Activated CD4-positive, alpha-beta T cell treated with anti-CD3 and anti-CD28 coated beads for 48 hours (primary cell): ENCODE measurements around the gene DAPK3.
"Not testable (repeated sequence)": the region's sequence is repeated elsewhere in the genome, so short reads cannot be mapped to it uniquely, and the experiment has no call there.

ENCODE experiments used
- DNase-seq: peaks from one replicate; pipeline ENCODE4 v3.0.0-alpha.2; 2020

DAPK3 gene

DNA sequence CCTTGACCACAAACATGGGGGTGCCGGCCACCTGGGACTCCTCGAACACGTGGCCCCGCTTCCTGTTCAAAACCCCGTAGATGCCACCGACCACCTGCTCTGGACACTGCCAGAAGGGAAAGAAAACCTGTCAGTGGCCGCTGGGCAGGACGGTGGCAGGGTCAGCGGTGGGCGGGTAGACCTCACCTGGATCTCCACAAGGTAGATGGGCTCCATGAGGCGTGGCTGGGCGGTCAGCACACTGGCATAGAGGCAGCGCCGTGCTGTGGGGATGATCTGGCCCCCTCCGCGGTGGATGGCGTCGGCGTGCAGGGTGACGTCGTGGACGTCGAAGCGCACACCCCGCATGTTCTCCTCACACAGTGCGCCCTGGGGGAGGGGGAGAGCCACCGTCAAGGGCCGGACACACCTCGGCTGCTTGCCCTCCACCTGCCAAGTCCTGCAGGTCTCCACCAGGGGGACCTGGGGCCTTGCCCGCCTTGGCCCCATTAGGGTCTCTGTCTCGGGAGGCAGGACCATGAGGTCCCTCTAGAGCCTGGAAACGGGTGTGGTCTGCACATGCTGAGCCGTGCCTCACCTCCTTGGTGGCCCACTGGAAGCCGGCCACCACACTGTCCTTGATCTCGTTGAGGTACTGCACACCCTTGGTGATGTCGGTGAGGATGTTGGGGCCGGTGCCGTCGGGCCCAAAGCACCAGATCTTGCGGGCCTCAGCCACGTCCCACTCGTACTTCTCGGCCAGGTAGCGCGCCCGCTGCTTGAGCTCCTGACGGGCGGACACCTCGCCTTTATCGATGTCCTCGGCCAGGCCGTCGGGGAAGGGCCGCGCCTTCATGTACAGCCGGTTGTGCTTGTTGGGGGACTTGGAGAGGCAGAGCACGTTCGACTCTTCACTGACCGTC lies 6.6 kb upstream of the DAPK3 start:
- peak; percentile 27 for DNase-seq

DNA sequence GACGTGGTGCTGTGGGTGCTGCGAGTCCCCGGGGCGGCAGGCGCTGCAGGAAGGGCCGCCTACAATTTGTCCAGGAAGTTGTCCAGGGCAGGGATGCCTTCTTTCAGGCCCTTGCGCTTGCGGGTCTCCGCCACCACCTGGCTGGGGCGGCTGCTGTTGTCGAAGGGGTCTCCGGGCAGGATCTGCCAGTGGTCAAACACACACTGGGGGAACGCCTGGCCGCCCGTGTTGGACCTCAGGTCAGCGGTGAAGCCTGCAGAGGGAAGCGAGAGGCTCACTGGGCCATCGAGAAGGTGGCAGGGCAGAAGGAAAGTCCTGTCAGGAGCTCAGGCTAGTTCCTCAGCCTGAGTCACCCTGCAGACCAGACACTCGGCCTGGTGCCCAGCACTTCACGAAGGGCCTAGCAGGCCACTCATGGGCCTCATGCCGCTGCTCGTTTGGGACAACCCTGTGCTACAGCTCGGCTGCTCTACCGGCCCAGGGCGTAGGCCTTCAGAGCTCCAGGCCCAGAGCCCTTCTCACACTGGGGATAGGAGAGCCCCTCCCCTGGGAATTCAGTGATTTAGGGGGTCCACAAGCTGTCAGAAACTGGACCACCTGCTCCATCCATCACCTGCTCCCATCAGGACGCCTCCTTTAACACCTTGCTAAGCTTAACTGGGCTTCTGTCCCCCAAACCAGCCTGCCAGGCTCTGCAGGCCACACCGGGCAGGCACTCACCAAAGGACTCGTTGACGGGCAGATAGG lies 5.8 kb upstream of the DAPK3 start:
- DNase-seq, result peak; percentile 40

DNA sequence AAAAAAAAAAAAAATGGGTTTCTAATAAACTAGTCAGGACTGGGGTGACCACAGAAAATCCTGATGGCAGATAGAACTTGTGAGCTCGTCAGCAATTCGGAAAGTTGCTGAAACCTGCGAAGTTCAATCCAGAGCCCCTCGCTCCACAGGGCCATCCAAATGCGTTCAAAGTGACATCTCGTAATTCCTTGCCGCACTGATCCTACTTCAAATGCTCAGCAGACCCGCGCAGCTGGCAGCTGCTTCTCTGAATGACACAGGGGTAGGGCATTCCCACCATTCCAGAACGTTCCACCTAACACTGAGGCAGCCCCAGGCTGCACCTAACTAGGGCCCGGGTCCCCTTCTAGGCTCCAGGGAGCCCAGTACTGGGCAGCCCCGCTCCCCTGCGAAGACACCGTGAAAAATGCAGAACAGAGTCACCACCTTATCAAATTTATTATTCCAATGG lies 4.8 kb upstream of the DAPK3 start:
- no peak for DNase-seq

DNA sequence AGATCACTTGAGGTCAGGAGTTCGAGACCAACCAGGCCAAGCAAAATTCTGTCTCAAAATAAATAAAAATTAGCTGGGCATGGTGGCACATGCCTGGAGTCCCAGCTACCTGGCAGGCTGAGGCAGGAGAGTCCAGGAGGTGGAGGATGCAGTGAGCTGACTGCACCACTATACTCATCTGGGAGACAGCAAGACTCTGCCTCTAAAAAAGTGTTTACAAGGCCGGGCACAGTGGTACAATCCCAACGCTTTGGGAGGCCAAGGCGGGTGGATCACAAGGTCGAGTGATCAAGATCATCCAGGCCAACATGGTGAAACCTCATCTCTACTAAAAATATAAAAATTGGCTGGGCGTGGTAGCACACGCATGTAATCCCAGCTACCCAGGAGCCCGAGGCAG lies 4.2 kb upstream of the DAPK3 start:
- no peak for DNase-seq

DNA sequence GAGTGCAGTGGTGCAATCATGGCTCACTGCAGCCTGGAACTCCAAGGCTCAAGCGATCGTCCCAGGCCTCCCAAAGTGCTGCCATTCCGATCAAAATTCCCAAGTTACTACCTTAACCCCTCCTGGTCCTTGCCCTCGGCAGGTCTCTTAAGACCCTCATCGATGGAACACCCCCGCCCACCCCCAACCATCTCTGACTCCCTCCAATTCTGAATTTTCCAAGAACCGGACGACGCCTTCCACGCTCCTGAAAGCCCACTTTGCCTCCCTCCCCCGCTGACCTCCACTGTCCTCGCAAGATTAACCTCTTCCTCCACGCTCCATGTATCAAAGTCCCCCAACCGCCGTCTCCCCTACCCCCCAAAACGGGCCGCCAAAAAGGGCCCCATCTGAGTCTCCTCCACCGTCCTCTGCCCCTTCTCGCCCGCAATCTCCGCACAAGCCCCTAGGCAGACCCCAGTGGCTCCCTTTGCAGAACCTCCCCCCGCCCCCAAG lies 539 bp downstream of the DAPK3 start:
- DNase-seq, result no peak

DNA sequence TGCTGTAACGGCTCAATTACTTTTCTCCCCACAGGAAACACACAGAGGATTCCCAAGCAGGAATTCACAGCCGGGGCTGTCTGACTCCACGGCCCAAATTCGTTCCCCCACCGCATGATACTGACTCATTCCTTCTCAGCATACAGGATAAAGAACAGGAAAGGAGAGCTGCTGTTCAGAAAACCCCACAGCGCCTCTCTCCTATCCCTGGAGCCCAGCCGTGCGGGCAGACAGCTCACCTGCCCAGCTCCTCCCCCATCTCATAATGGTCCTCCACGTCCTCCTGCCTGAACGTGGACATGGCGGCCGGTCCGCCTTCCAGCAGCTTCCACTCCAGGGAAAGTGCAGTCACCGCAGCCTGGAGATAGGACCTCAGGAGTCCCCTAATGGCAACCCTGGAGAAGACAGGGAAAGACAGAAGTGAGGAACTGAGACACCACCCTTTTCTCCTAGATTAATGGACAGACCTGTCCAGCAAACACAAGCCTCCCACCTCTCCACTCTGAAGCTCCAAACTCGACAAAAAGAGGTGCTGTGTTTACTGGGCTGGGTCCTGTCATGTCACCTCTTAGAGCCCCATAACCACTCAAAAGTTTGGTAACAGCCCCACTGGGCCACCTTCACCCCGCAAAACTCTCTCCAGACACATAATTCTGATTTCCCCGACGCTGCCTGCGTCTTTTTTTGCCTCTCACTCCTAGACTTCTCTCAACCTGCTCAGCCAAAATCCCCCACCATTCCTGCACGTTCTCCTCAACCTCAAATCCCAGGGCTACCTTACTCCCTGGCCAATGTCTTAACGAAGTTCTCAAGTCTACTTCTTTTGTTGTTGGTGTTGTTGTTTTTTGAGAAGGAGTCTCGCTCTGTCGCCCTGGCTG lies 1.2 kb downstream of the DAPK3 start:
- no peak for DNase-seq

DNA sequence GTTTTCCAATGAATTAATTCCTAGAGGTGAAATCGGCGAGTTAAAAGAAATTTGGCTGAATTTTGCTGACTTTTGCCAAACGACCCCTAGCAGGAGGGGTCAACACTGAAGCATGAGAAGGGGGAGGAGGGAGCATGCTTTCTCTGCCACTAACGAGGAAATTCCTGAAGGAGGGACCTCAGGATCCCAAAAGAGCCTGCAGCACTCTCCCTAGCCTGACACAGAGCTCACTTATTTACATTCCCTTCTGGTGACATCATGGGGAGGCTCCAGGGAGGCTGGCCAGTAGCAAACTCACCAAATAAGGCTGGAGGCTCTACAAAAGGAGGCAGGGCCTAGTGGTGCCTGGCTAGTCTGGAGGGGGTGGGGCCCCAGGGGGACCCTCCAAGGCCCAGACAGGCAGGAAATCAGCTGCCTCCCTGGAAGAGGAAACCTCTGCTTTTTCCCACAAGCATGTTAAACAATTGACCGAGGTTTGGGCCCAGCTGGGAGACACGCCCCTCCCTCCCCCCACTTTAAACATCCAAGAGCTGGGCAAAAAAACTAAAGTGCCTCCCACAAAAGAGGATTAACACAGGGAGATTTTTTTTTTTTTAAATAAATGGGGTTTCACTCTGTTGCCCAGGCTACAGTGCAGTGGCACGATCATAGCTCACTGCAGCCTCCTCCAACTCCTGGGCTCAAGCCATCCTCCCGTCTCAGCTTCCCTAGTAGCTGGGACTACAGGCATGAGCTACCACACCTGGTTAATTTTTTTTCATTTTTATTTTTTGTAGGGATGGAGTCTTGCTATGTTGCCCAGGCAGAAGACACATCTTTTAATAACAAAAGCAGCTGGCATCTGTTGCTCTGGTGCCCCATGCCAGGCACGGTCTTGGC lies 2.1 kb downstream of the DAPK3 start:
- no peak for DNase-seq

DNA sequence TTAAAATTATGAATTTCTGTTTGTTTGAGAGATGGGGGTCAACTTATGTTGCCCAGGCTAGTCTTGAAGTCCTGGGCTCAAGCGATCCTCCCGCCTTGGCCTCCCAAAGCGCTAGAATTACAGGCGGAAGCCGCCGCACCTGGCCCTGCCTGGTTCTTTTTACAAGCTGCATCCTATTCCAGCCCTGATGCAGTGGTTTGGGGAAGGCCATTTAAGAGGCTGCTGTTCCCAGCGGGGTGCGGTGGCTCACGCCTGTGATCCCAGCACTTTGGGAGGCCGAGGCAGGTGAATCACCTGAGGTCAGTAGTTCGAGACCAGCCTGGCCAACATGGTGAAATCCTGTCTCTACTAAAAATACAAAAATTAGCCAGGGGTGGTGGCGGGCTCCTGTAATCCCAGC lies 2.9 kb downstream of the DAPK3 start:
- not testable (repeated sequence) for DNase-seq

DNA sequence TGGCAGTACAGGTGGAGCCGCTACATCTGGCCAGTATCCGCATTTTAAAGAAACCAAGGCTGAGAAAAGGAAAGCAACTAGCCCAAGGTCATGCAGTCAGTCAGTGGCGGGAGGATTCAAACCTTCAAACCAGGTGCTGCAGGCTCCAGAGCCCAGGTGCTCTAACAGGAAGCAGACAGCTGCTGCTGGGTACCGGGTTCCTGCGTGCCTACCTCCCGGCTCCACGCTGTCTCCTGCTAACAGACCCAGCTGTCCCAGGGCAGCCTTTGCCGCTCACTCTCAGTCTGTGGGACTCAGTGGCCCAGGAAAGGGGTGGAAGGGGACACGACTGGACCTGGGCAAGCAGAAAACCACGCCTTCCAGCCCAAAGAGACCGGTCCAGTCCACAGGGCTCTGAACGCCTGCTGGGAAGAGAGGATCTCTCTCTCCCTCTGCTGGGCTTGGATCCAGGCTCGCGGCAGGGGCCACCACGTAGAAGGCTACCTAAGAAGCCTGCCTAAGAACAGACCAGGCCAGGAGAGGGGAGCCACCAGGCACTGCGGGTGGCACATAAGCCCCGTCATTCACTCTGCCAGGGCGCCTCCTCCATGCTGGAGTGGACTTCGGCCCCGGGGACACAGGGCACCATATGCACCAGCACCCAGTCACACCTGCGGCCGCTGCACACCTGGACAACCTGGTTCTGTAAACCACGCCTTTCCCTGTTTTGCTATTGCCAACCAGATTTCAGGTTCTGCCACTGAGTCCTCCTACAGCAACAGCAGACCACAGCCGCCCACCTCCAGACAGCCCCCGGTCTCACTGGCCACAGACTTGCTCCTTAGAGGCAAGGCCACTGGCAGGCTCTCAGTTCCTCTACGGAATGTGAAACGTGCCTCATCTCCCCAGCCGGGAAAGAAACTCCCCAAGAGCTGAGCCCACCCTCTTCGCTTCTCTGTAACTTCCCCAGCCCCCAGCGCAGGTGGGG lies 4.6 kb downstream of the DAPK3 start:
- DNase-seq, result no peak

DNA sequence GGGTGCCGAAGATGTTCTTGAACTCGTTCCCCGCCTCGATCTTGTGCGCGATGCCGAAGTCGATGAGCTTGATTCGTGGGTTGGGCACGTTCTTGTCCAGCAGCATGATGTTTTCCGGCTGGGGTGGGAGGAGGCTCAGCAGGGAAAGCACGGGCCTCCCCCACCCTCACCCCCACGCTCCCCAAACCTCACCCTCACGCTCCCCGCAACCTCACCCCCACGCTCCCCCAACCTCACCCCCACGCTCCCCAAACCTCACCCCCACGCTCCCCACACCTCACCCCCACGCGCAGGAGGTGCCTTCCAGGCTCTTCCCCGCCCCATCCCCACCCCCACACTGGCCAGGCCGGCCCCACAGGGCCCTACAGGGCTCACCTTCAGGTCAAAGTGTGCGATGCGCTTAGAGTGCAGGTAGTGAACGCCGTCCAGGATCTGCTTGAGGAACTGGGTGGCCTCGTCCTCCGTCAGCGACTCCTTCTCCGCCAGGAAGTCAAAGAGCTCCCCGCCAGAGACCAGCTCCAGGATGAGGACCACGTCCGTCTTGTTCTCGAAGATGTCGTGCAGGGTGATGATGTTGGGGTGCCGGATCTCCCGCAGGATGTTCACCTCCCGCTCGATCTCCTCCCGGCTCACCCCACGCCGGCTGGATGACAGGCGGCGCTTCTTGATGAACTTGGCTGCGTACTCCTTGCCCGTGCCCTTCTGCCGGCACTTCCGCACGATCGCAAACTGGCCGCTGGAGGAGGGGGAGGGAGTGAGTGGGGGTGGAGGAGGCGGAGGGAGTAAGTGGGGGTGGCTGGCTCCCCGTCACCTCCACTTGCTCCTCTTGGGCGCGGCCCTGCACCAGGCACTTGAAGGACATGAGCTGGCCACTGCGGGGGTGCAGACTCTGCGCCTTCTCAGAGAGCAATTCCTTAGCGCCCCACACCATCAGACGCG lies 6.4 kb downstream of the DAPK3 start:
- DNase-seq, result no peak

DNA sequence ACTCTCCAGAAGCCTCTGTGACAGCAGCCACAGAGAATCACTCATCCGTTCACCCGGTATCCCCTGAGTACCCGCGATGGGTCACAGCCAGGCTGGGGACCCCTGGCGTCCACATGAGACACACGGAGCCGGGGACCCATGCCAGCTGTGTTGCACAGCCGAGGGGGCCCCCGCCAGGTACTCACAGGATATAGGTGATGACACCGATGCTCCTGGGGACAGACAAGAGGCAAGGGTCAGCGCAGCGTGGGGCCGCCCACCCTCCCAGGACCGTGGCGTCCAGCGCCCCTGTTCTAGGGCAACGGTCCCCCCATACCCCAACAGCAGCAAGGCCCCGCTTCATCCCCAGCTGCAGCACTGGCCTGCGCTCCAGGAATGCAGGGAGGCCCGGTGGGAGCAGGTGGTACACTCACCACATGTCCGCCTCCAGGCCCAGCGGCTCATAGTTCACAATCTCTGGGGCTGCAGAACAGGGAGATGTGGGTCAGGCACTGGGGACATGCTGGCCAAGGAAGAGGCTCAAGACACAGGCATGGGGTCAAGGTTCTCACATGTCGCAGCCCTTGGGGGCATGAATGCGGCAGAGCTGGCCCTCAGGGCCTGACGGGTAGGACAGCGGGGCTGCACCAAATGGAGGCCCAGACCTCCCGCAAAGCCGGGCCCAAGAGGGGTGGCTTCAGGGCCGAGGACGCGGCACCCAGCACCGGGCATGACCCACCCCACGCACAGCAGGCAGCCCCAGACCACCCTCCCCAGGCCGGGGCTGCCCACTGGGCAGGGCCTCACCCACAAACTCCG lies 7.2 kb downstream of the DAPK3 start:
- DNase-seq, result no peak

DNA sequence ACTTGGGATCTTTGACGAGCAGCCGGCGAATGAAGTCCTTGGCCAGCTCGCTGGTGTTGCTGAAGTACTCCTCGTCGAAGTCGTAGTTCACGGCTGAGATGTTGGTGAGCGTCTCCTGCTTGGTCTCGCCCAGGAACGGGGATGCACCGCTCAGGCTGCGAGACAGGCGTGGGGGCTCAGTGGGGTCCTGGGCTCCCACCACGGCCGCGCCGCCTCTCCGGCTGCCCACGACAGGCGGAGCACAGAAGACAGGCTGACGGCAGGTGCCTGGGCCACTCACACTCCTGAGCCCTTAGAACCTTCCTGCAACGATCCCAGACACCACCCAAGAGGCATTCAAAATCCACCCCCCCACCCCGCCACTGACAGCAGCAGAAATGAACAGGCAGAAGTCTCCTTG lies 9.9 kb downstream of the DAPK3 start:
- DNase-seq, result no peak

DNA sequence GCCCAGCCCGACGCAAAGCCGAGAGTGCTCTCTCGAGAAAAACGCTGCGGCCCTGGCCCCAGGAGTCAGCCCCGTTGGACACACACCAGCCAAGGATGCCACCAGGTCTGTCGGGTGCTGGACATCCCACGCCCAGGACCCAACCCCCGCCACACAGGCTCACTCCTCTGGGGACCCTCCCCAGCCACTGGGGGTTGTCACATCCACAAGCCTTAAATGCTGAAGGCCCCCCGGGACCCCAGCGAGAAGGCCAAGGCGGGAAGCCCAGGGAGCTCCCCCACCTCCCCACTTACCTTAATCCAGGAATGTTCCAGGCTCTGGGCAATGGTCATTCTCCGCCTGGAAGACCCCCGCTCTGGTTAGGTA lies 11.2 kb downstream of the DAPK3 start:
- no peak for DNase-seq

DNA sequence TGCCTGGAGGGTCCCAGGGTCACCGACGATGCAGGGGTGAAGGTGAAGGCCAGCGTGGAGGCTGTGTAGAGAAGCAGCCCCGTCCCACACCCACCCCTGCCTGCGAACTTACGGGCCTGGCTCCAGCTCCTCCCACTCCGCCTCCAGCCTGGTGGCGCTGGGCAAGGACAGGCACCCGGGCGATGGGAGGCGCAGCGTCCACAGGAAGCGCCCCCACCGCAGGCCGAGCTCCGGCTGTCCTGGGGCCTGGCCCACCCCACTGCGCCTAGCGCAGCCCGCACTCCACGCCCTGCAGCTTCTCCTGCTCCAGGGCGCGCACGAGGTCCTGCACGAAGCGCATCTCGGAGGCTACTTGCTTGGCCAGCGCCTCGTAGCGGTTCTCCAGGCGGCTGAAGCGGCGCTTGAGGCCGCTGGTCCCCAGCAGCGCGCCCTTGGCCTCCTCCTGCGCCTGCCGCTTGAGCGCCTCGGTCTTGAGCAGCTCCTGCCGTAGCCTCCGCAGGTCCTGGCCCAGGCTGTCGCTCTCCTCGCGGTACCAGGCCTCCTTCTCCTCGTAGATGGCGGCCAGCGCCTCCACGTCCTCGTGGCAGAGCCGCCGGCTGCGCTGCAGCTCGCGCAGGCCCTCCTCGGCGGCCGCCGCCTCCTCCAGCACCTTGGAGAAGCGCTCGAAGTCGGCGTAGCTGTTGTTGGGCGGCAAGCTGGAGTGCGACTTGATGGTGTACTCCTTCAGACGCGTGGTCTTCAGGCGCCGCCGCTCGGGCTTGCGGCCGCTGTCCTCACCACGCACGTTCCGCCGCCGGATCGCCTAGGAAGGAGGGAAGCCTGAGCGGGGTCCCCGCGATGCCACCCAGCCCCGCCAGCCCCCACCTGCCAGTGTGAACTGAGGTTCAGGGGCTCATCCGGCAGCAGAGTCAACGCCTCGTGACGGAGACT lies 11.8 kb downstream of the DAPK3 start:
- no peak for DNase-seq

DNA sequence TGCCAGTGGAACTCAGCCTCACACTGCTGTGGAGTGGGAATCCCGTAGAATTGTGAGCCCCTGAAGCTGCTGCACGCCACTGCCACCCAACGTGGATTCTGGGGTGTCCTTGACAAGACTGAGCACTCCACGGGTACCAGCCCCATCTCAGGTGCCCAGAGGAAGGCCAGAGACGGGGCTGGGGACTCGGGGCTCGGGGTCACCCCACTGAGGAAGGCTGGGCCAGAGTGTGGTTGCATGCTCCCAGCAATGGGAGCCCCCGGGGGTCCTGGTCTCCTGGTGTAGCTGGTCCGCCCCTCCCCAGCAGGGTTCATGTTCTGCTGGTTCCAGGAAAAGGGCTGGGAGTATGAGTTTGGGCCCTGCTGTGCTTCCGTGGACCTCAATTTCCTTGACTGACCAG lies 15.2 kb downstream of the DAPK3 start:
- no peak for DNase-seq

DNA sequence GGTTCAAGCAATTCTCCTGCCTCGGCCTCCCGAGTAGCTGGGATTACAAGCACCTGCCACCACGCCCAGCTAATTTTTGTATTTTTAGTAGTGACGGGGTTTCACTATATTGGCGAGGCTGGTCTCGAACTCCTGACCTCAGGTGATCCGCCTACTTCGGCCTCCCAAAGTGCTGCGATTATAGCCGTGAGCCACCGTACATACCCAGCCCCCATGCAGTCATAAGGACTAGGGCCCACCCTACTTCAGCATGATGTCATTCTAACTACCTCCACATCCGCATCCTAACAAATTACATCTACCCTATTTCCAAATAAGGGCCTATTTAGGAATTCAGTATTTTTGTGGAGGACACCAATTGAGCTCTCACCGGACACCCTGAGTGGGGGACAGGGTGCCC lies 15.6 kb downstream of the DAPK3 start:
- not testable (repeated sequence) for DNase-seq

DNA sequence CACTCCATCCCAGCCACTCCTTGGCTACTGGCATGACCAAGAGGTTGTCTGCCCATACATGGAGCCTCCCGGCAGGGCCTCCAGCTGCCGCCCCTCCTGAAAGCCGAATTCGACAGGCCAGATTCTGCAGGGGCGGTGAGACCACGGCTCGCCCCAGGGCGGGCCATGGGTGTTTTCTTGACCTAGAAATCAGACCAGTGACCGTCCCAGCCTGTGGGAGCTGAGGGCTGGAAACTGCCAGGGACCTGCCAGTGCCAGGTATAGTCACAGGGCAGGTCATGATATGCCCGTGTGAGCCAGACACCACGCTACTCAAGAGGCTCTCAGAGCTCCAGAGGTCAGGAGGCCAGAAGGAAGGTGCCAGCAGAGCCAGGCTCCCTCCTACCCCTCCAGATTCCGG lies 16.8 kb downstream of the DAPK3 start:
- no peak for DNase-seq
